ENCODE data around the gene CEMP1. TPM values are rescaled to one million over a fixed set of nuclear protein-coding genes. Genes with fewer than 3 reads are reported as not detected.
A peak's percentile ranks its signal among the peaks of the same experiment; 100 is the strongest.

The CEMP1 gene
- total RNA-seq, 1 donor from 2014 or later, result not detected

- DNase-seq (ENCODE audit: low read depth in 2 of 2), result no peak
These were observed 29.0 kb downstream of the CEMP1 start for GRCh38 chr16:2501946-2502895.

DNA sequence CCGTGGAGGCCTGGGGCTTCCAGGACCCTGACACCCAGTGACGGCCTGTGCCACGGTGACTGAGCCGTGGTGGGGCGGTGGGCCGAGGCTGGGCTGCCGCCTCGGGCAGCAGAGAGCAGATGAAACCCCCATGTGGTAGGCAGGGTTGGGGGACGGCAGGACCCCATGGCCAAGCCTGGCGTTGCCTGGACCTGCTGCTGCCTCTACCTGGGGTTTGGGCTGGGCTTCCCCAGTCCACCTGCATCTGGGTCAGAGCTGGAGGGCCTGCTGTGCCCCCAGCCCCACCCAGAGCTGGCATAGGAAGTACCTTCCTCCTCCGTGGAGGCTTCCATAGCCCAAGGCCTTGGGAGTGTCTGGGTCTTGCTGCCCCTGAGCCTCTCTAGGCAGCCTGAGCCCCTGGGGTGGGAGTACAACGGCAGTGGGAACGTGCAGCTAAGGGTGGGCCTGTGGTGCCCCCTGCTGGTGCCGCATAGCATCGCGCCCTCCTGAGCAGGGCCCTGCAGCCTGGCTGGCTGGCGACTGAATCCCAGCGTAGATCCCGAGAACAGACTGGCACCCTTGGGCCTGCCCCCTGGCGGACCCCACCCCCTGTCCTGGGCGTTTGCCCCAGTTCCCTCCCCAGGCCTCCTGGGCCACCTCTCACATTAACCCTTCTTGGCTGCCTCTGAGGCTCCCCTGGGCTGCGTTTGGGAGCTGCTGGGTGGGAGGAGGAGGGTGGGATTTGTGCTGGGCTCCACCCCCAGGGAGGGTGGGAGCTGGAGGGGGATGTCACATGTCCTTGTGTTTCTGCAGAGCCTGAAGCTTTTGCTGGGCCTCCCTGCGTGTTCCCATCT, 30.1 kb downstream of the CEMP1 start:
- peak; percentile 55 to 80 for DNase-seq (ENCODE audit: low read depth in 2 of 2)

- no peak for DNase-seq (ENCODE audit: low read depth in 2 of 2)
These were observed 30.7 kb downstream of the CEMP1 start for GRCh38 chr16:2500430-2500917.

DNA sequence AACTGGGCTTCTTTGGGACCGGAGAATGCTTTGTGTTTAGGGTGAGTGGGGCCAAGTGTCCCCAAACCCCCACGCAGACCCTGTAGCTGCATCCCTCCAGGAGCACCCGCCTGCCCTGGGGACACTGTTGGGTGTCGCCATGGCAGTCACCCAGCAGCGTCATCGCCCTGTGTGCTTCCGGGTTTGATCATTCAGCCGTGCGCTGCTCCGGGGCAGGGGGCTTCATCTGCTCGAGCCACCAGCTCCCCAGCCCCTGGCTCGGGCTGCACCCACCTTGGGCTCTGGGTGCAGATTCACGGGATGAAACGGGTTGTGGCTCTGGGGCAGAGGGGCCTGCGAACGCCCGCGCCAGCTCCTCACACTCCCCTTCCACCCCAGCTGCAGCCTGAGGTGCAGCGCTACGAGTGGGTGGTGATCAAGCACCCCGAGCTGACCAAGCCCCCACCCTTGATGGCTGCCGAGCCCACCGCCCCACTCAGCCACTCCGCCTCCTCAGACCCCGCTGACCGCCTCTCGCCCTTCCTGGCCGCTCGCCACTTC, 31.2 kb downstream of the CEMP1 start:
- no peak for DNase-seq (ENCODE audit: low read depth in 2 of 2)

GRCh38 chr16:2499454-2499853, 31.8 kb downstream of the CEMP1 start:
- no peak for DNase-seq (ENCODE audit: low read depth in 2 of 2)

GRCh38 chr16:2498531-2499253, 32.5 kb downstream of the CEMP1 start:
- DNase-seq (ENCODE audit: low read depth in 2 of 2), result no peak

DNA sequence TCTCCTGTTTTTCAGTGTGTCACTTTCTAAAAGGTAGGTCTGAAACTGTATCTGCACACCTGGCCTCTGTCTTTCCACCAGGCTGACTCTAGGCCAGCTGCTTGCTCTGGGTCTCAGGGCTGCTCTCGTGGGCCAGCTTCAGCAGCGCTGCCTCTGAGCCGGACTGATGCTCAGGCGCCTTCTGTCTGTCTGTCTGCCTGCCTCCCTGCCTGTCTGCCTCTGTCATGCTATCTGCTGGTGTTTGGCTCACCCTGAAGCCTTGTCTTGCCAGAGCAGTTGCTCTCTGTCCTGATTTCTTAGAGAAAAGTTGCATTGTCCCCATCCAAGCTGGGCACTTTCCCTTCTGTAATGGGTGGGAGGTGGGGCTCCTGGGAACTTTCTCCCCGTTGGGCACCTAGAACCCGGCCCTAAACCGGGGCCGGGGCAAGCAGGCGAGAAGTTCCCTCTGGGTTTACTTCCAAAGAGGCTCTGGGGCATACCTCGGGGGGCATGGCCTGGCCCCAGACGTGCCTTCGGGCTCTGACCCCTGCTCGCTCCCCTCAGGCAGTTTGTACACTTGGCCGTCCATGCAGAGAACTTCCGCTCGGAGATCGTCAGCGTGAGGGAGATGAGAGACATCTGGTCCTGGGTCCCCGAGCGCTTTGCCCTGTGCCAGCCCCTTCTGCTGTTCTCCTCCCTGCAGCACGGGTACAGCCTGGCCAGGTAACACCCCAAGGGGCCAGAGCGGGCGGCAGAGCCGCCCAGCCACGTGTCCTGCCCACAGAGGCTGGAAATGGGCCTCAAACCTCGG, 33.3 kb downstream of the CEMP1 start:
- DNase-seq (ENCODE audit: low read depth in 2 of 2), result no peak

DNA sequence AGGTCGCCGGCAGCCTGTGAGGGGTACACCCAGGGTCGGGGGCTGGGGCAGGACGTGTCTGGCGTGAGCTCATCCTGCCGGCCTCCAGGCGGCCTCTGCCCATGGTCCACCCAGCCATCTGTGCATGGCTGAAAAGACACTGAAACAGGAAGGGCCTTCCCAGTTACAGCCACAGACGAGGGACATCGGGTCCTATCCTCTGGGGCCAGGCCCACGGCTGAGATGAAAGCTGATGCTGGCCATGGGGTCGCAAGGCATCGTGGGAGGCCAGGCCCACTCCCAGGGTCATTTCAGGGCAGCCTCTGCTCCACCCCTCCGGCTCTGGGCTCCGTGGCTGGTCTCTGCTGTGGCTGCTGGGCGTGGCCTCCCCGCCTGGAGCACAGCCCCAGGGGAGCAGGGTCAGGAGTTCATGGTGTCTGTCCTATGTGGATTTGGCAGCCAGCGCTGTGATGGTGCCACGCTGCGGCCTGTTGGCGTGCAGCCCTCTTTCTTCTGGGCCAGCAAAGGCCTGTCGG, 34.0 kb downstream of the CEMP1 start:
- DNase-seq (ENCODE audit: low read depth in 2 of 2), result no peak

DNA sequence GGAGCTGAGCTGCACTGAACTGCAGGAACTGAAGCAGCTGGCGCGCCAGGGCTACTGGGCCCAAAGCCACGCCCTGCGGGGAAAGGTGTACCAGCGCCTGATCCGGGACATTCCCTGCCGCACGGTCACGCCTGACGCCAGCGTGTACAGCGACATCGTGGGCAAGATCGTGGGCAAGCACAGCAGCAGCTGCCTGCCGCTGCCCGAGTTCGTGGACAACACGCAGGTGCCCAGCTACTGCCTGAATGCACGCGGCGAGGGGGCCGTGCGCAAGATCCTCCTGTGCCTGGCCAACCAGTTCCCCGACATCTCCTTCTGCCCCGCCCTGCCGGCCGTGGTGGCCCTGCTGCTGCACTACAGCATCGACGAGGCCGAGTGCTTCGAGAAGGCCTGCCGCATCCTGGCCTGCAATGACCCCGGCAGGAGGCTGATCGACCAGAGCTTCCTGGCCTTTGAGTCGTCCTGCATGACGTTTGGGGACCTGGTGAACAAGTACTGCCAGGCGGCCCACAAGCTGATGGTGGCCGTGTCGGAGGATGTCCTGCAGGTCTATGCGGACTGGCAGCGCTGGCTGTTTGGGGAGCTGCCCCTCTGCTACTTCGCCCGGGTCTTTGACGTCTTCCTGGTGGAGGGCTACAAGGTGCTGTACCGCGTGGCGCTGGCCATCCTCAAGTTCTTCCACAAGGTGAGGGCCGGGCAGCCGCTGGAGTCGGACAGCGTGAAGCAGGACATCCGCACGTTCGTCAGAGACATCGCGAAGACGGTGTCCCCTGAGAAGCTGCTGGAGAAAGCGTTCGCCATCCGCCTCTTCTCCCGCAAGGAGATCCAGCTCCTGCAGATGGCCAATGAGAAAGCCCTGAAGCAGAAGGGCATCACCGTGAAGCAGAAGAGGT, 34.7 kb downstream of the CEMP1 start:
- no peak for DNase-seq (ENCODE audit: low read depth in 2 of 2)

- DNase-seq (ENCODE audit: low read depth in 2 of 2), result no peak
These were observed 36.2 kb downstream of the CEMP1 start for GRCh38 chr16:2495041-2495440.

DNA sequence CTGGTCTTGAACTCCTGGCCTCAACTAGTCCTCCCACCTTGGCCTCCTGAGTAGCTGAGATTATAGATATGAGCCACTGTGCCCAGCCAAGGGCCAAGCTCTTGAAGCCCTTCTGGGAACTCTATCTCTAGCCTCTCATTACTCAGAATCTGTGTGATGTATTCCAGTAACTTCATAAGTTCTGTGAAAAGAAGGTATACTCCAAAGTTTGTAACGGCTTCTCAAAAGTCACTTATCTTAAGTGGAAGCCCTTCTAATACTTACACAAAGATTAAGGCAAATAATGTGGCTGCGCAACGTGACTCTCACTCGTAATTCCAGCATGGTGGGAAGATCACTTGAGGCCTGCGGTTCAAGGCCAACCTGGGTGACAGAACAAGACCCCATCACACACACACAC, 36.6 kb downstream of the CEMP1 start:
- no peak for DNase-seq (ENCODE audit: low read depth in 2 of 2)

- no peak for DNase-seq (ENCODE audit: low read depth in 2 of 2)
These were observed 37.6 kb downstream of the CEMP1 start for GRCh38 chr16:2493605-2494004.

DNA sequence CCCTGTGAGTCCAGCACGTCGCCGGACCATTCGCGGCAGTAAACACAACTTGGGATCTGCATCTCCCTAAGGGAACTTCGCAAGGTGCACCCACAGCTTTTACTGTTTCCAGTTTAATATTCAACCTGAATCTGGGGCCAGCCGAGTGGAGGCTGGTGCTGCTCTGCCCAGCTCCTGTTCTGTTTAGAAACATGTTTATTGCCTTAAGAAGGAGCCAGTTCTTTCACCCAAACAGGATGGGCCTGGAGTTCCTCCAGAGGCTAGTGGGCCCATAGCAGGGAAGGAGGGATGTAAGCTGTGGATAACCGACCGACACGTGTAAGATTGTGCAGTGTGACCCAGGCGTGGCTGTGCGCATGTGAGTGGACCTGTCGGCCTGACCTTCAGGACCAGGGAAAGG, 38.9 kb downstream of the CEMP1 start:
- no peak for DNase-seq (ENCODE audit: low read depth in 2 of 2)

GRCh38 chr16:2490190-2491105, 40.8 kb downstream of the CEMP1 start:
- DNase-seq (ENCODE audit: low read depth in 2 of 2), result no peak

DNA sequence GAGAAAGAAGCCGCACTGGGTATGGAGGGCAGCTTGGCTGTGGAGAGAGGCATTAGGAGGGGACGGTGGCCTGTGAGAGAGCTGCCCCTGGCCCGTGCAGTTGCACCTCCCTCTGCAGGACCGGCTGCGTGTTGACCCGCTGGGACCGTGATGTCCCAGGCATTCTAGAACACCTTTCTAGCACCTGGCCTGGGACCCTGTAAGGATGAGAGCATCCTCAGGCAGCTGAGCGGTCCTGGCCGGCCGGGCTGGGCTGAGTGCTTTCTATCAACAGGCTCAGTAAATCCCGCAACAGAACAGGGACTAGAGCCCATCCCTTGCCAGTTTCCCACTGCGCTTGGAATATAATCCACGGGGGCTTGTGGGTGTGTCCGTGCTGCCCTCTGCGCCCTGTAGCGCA, 41.6 kb downstream of the CEMP1 start:
- DNase-seq (ENCODE audit: low read depth in 2 of 2), result no peak

DNA sequence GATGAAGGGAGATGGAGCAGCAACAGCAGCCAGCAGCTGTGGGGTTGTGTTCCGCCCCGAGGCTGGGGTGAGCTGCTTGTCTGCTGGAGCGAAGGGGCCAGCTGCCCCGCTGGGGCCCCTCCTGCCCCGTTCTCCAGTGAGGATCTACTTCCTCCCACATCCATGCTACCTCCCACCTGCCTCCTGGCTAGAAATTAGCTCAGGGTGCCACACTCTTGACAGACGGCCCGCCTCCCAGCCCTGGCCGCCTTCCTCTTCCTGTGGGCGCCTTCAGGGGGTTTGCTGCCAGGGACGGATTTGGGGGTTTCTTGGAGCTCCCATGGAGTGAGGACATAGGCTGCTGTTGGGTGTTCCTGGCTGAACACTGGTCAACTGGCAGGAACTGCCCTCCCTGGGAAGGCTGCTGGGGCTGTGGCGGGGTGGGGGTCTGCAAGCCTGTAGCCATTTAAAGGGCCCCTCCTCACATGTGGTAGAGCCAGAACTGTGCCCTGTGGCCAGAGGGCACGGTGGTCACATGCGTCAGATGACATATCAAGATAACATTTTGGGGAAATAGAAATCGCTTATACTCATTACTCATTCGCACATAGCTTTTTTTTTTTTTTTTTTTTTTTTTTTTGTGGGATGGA, 43.2 kb downstream of the CEMP1 start:
- DNase-seq (ENCODE audit: low read depth in 2 of 2), result no peak

- DNase-seq (ENCODE audit: low read depth in 2 of 2), result no peak
These were observed 43.7 kb downstream of the CEMP1 start for GRCh38 chr16:2487517-2487842.

Measured in dermis microvascular lymphatic vessel endothelial cell (primary cell).